ENCODE measurements around the gene ATP6V1G3. TPM values are rescaled to one million over a fixed set of nuclear protein-coding genes. Genes with fewer than 3 reads are reported as not detected.

ATP6V1G3 gene
- total and polyA plus RNA-seq, 9 of the 15 experiments (the other 6 are each of a cell fraction or from before 2014, with no cell fraction given), result 0.32 TPM; not detected in 8

DNA sequence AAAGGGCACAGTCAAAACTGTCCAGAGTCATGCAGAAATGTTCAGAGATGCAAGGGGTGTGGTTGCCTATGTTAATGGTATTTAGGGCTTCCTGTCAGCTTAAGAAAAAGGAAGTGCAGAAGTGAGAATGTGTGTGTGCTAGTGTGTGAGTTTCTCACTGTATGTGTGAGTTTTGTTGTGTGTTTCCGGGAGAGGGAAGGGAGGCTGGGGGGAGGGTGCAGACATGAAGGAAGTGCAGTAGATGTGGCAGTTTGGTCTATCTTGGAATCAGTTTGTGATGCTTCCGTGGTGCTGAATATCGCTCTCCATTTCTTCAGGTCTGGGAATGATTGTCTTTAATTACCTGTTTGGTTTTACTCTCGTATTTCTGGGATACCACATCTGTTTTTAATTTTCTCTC is 16.5 kb upstream of the ATP6V1G3 start (continued):
- TF ChIP-seq, protein P1, sequence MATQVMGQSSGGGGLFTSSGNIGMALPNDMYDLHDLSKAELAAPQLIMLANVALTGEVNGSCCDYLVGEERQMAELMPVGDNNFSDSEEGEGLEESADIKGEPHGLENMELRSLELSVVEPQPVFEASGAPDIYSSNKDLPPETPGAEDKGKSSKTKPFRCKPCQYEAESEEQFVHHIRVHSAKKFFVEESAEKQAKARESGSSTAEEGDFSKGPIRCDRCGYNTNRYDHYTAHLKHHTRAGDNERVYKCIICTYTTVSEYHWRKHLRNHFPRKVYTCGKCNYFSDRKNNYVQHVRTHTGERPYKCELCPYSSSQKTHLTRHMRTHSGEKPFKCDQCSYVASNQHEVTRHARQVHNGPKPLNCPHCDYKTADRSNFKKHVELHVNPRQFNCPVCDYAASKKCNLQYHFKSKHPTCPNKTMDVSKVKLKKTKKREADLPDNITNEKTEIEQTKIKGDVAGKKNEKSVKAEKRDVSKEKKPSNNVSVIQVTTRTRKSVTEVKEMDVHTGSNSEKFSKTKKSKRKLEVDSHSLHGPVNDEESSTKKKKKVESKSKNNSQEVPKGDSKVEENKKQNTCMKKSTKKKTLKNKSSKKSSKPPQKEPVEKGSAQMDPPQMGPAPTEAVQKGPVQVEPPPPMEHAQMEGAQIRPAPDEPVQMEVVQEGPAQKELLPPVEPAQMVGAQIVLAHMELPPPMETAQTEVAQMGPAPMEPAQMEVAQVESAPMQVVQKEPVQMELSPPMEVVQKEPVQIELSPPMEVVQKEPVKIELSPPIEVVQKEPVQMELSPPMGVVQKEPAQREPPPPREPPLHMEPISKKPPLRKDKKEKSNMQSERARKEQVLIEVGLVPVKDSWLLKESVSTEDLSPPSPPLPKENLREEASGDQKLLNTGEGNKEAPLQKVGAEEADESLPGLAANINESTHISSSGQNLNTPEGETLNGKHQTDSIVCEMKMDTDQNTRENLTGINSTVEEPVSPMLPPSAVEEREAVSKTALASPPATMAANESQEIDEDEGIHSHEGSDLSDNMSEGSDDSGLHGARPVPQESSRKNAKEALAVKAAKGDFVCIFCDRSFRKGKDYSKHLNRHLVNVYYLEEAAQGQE (IDR thresholded peaks at IDR 0.05; ENCODE audit: borderline replicate concordance), result peak; percentile 49
- TF ChIP-seq, protein P1 (CRISPR knock-in tag; IDR thresholded peaks at IDR 0.05; ENCODE audit: low read depth), result 0 out of 2 replicates have a peak, but pooled peaks have one; percentile 45
- TF ChIP-seq LARP7 (IDR thresholded peaks at IDR 0.05) (0 out of 2 replicates have a peak, but pooled peaks have one; percentile 42), ZNF239 (CRISPR knock-in tag; IDR thresholded peaks at IDR 0.05) (no peak), KLF1 (tag; IDR thresholded peaks at IDR 0.05) (no peak), BCL6 (CRISPR knock-in tag; IDR thresholded peaks at IDR 0.05) (no peak), ZBTB49 (CRISPR knock-in tag; IDR thresholded peaks at IDR 0.05; ENCODE audit: borderline replicate concordance) (no peak), TAF7 (tag; IDR thresholded peaks at IDR 0.05) (no peak), MED1 (CRISPR knock-in tag; IDR thresholded peaks at IDR 0.05; ENCODE audit: borderline replicate concordance) (no peak), ZNF609 (CRISPR knock-in tag; IDR thresholded peaks at IDR 0.05; ENCODE audit: borderline replicate concordance) (no peak), EP300 (IDR thresholded peaks at IDR 0.05; ENCODE audit: low read length) (peak; percentile 61)
- TF ChIP-seq, protein P2, sequence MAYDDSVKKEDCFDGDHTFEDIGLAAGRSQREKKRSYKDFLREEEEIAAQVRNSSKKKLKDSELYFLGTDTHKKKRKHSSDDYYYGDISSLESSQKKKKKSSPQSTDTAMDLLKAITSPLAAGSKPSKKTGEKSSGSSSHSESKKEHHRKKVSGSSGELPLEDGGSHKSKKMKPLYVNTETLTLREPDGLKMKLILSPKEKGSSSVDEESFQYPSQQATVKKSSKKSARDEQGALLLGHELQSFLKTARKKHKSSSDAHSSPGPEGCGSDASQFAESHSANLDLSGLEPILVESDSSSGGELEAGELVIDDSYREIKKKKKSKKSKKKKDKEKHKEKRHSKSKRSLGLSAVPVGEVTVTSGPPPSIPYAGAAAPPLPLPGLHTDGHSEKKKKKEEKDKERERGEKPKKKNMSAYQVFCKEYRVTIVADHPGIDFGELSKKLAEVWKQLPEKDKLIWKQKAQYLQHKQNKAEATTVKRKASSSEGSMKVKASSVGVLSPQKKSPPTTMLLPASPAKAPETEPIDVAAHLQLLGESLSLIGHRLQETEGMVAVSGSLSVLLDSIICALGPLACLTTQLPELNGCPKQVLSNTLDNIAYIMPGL (CRISPR knock-in tag; IDR thresholded peaks at IDR 0.05), result no peak

All from K562 (cell line).